GM18517 (cell line): Measurements from ENCODE around the gene PPL.
"Not testable (repeated sequence)": the region's sequence is repeated elsewhere in the genome, so short reads cannot be mapped to it uniquely, and the experiment has no call there.

Source experiments
- ATAC-seq: cut with Tn5 transposase; IDR thresholded peaks from one replicate; pipeline ENCODE4 v1.9.1; 2021; ENCODE audit warnings: mild to moderate bottlenecking, moderate library complexity; ENCODE audit not compliant: unreplicated experiment

PPL gene

DNA sequence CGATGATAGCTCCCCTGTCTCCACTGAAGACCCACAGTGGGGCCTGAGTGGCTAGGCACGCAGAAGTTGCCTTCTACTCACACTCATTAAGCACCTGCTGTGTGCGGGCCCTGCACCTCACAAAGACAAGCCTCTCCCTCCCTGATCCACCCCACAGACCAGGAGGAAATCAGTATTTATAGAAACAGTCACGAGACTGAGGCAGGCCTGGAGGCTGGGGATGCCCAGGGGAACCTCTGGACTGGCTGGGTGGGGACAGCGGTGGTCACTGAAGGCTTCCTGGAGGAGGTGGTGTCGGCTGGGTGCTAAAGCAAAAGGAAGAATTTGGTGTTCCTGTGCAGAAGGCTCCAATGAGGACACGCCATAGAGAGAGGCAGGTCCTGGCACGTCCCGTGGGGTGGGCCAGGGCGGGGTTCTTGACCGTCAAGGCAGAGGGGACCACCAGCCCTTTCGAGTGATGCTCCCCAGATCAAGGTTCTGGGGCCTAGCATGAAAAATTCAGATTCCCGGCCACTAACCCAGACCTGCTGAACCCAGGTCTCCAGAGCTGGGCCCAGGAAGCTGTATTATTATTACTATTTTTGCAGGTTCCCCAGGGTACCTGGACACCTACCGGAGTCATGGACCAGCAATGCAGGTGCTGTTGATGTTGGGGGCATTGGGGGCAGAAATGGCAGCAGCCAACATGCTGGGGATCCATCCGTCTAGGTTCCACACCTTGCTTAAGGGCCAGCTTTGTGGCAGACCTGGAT, 23.0 kb downstream of the PPL start:
- ATAC-seq: no peak

DNA sequence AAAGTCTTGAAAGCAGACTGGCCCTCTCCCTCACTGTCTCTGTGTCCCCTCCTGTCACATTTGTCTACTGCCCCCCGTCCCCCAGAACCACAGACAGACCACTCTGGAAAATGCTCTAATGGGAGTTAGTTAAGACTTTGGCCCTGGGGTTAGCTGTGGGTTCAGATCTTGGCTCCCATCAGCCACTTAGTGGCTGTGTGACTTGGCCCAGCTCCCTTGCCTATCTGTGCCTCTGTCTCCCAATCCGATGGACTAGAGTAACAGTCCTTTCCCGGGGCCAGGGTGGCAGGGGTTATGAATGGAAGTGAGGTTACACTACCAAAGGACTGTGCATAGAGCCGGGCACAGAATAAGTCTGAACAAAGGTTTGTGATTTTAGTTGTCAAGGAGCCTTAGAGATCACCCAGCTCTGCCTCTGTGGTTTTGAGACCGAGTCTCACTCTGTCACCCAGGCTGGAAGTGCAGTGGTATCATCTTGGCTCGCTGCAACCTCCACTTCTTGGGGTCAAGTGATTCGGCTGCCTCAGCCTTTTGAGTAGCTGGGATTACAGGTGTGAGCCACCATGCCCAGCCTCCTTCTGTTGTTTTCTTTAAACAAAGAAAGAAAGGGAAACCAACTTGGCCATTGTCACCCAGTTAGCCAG, 23.7 kb downstream of the PPL start:
- no peak for ATAC-seq

DNA sequence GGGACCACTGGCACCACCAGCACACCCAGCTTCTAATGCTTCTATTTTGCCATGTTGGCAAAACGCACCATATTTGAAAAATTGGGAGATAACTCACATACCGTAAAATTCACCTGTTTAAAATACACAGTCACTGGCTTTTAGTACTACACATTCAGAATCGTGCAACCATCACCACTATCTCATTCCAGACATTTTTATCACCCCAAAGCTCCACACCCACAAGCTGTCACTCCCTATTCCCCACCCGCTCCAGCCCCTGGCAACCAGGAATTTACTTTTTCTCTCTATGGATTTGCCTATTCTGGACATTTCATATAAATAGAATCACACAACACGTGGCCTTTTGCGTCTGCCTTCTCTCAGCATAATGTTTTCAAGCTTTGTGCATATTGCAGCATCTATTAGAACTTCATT, 25.0 kb downstream of the PPL start:
- no peak for ATAC-seq

DNA sequence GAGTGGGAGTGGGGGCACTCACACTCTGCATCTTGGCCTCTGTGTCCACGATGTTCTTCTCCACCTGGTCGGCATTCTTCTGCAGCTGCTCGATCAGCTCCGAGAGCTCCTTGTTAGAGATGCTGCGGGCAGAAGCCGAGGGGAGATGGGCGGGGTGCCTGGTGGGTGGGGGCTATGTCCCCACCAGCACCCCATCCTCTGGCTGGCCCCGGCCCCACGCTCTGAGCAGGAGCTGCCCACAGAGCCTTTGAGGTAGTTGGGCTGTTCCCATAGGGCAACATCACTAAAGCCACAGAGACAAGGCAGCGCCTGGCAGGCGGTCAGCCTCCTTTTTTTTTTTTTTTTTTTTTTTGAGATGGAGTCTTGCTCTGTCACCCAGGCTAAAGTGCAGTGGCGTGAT, 26.1 kb downstream of the PPL start:
- no peak for ATAC-seq

DNA sequence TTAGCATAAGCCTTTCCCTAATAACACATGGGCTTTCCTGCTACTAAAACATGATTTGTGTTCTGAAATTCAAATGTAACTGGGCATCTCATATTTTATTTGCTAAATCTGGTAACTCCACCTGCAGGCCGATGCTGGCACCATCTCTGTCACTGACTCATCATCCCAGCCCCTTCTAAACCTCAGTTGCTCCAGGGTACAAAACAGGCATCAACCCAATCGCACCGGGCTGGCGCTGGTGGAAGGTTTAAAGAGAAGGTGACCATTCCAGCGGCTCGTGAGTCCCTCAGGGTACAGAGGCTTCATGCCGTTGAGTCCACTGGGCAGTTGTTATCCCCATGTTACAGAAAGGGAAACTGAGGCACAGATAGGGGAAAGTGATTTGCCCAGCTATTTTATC, 27.1 kb downstream of the PPL start:
- no peak for ATAC-seq

DNA sequence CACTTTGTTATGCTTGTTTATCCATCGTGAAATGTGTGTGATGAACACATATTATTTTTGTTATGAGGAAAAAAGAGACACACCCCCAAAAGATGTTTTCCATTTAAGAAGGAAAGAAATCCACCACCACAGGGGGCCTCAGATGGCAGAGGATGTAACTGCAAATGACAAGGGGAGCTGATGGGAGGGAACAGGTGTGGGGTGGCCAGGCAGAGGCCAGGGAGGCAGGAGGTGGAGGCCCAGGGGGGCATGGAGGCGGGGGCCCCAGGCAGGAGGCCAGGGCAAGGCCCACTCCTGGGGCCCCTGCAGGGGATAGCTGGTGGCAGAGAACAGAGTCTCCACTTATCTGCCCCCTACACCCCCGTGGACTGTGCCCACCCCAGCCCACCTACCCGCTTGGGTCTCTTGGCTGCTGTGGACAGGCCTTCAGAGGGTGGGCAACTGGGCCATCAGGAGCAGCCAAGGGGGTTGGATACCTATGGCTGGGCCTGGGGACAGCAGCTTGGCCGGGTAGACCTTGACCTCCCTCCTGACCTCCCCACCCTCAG, 28.0 kb downstream of the PPL start:
- ATAC-seq: no peak

DNA sequence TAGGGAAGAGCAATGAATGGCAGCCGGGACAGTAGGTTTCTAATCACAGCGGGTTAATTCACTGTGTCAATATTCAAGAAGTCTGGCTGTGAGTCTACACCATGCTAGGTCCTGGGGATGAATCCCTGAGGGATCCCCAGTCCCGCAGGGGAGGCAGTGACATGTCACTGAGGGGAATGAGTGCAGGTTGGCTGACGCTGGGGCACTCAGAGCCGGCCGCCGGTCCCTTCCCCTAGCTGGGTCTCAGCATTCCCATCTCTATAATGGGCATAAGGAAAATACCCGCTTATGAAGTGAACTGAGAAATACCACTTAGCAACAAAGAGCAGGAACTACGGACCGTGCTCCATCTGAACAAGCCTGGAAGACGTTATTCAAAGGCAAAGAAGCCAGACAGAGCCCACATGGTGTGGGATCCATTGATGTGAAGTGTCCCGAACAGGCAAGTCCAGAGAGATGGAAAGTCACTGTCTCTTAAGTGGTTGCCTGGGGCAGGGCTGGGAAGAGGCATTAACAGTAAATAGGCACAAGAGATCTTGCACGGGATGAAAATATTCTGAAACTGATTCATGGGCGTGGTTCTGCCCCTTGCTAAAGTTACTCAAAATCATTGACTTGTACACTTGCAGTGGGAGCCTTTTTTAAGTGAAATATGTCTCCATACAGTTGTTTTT, 31.9 kb downstream of the PPL start:
- no peak for ATAC-seq

DNA sequence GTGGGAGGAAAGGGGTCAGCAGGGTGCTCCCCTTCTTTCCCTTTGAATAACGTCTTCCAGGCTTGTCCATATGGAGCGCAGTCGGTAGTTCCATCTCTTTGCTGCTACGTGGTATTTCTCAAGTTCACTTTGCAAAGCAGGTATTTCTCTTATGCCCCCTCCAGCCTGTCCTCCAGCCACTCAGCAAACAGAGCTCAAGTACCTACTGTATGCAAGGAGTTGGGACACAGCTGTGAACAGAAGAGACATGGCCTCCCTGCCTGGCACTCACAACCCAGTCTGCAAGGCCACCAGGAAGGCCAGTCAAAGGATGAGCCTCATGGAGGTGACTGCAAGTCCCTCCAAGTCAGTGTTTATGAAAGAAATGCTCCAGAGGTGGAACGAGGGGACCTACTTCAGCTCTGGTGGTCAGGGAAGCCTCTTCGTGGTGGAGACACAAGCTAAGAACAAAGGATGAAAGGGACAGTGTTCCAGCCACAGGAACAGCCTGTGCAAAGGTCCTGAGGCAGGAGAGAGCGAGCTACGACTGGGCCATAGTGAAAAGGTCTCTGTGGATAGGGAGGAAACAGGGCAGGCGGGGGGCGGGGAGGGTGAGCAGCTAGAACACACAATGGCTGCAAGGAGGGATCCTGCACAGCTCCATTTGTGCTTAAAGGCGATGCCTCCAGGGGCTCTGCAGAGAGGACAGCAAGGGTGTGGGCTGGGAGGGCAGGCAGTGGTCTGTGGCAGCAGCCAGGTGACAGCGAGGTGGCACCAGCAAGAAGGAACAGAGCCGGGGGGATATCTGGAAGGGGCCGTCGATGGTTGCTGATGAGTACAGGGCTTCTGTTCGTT, 32.6 kb downstream of the PPL start:
- ATAC-seq: no peak

DNA sequence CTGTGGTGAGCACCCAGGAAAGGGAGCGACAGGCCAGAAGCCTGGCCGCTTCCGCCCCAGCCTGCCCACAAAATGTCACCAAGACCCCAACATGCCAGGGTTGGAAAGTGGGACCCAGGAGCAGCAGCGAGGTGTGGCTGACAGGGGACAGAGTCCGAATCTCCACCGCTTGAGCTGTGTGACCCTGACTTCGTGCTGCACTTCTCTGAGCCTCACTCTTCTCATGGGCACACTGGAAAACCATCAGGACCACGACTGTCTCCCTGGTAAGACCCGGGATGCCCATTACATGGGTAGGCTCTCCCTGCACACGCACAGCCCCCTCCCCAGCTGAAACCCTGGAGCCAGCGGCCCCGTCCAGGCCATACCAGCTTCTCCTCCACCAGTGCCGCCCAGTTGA, 34.9 kb downstream of the PPL start:
- no peak for ATAC-seq

DNA sequence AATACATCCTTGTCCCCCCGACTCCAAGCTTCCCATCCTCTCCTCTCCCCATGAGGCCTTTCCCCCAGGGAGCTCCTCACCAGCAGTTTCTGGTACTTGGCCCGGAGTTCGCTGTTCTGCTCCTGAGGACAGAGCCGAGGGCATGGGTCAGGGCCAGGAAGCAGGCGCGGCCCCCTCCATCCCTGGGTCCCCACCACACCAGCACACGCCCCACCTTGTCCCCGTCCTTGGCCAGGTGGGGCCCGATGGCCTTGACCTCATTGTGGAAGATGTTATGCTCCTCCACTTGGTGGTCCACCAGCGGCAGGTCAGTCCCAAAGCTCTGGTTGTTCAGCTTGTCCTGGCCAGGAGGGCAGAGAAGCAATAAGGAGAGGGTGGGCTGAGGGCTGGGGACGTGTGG, 36.2 kb downstream of the PPL start:
- ATAC-seq: no peak

DNA sequence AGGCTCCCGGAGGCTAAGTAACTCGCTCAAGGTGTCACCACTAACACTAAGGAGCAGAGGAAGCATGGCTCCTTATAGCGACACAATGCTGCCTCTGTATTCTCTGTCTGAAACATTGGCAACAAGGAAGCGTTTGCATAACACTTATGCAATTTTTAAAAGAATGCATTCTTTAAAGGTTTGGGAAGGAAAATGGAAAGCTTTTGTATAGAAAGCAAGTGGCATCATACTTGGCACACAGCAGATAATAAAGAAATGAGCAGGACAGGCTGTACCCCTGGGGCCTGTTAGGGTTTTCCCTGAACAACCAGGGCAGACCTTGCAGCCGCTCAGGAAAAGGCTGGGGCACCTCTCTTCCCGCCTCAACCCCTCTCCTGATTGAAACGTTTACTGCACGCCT, 36.9 kb downstream of the PPL start:
- ATAC-seq: no peak

DNA sequence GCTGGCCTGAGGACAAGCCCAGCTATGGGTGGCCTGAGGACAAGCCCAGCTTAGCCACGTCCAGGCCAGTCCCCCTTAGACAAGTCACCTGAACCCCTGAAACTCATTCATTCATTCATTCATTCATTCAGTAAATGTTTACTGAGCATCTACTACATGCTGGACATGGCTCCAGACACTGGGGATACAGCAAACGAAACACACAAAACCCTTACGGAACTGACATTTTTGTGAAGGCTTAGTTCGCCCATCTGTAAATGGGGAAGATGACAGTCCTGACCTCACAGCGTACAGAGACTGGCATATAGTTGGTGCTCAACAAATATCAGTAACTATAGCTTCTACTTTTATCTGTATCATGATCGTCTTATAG, 37.5 kb downstream of the PPL start:
- no peak for ATAC-seq

DNA sequence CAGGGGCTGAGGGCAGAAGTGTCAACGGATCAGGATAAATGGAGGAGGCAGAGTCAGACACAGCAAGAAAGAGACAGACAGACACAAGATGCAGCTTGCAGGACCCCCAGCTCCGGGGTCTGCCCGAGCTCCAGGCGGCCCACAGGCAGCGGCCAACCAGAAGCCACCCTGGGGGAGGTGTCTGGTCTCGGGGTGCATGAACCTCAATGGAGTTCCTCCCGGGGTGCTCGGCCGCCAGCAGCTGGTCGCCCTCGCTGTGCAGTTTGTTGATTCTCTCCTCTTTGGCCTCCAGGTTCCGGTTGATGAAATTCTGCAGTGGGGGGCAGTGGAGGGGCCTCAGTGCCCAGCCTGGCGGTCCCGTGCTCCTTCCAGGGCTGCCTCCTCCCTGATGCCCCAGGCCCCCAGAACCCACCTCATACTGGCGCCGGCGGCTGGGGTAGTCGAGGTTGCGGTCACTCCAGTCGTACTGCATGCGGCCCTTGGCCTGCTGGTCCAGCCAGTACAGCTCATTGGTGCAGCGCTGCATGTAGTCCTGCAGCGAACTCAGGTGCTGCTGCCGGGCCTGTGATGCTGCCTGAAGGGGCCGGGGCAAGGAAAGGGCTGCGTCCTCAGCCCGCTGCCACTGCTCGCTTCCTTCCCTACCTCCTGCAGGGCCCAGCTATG, 38.0 kb downstream of the PPL start:
- ATAC-seq: no peak

DNA sequence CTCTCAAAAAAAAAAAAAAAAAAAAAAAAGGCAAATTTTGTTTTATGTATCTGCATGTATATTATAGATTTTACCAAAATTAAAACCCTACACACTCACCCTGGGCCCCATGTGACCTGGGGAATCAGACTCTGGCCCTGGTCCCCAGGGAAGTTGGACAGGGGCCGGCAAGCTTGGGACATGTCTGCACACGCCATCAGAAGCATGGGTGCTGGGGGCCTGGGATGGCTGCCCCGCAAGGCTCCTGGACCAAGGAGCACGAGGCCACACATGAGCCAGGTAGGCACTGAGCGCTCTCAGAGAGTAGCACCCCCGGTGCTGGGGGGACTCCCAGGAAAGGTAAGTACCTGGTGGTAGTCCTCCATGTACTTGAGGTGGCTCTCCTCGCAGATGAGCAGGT, 39.6 kb downstream of the PPL start:
- no peak for ATAC-seq

DNA sequence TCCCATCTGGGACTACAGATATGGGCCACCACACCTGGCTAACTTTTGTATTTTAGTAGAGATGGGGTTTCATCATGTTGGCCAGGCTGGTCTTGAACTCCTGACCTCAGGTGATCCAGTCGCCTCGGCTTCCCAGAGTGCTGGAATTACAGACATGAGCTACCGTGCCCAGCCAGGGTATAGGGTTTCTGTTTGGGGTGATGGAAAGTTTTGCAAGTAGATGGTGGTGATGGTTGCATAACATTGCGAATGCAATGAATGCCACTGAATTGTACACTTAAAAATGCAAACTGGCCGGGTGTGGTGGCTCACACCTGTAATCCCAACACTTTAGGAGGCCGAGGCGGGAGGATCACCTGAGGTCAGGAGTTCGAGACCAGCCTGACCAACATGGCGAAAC, 40.2 kb downstream of the PPL start:
- not testable (repeated sequence) for ATAC-seq

DNA sequence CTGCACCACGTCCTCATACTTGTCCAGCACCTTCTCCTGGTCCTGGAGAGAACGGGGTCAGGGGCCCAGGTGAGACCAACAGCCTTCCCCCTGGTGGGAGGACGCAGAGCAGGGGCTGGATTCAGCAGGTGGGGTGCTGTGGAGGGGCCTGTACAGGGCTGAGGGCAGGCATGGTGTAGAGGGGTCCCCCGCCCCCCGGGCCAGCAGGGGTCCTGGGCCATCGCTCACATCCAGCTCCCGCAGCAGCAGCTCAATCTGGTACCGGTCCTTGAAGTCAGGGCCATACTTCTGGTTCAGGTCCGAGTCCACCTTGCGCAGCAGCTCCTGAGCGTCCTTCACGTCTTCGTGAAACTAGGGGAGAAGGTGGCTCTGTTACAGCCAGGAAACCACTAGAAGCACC, 41.6 kb downstream of the PPL start:
- ATAC-seq: no peak

DNA sequence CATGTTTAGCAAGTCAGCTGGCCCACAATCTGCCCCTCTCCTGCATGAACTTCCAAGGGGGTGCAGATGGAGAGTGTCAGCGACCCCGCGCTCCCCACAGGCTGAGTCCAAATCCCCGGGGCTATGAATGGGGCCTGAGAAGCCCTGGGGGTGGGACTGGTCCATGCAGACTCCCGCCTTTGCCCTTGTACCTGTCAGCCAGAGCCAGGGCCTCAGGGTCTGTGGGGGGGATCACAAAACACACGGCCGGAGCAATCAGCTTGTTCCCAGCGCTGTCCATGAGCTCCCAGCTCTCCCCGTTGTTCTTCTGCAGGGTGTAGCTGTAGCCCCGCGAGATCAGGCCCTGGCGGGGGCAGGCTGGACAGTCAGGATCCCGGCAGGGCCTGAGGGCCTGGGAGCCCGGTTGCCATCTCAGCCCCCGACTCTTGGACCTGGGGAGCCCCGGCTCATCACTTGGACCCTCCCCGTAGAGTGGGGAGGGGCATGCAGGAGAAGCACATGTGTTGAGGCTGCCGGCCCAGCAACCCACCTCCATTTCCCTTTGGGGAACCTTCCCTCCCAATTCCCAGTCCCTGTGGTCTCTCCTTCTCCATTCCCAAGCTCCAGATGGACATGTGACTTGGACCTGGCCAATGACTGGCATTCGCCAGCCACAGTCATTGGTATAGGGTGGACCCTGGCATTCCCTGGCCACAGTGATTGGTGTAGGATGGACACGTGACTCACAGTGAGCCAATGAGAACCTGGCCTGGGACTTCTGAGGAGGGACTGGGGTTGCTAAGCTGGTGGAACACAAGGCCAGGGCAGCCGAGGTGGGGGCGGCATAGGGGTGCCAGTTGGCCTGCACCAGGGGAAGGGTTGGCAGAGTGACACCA, 42.4 kb downstream of the PPL start:
- ATAC-seq: no peak

DNA sequence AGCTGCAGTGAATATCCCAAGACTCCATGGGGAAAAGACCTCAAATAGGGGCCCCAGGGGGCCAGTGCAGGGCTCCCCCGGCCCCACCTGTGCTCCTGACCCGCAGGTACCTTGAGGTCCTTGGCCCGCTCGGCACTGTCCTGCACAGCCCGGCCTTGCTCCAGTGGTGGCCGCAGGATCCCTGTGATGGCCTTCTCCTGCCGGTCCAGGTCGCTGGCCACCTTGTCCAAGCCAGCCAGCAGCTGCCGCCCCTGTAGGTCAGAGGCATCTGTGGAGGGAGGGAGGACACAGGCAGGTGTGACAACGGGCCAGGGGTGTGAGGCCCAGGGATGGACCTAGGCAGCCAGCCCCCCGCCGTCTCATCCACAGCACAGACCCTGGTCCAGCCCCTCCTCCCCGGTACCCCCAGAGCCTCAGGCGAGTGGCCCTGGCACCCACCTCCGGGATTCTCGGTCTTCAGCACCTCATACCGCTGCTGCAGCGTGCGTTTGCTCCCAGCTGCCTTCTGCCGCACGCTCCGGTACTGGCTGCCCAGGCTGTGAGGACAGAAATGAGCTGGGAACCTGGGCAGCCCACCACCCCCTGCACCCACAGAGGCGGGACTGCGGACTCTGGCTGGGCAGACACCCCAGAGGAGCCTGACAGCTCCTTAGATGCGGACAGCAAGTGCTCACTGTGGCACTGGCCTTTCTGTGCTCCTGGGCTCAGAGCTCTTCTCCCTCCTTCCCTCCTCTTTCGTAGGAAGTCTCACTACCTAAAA, 43.7 kb downstream of the PPL start:
- ATAC-seq: no peak
